Measurements from ENCODE around the gene RASA4.
"Not testable (repeated sequence)": the region's sequence is repeated elsewhere in the genome, so short reads cannot be mapped to it uniquely, and the experiment has no call there.

RASA4 gene

DNA sequence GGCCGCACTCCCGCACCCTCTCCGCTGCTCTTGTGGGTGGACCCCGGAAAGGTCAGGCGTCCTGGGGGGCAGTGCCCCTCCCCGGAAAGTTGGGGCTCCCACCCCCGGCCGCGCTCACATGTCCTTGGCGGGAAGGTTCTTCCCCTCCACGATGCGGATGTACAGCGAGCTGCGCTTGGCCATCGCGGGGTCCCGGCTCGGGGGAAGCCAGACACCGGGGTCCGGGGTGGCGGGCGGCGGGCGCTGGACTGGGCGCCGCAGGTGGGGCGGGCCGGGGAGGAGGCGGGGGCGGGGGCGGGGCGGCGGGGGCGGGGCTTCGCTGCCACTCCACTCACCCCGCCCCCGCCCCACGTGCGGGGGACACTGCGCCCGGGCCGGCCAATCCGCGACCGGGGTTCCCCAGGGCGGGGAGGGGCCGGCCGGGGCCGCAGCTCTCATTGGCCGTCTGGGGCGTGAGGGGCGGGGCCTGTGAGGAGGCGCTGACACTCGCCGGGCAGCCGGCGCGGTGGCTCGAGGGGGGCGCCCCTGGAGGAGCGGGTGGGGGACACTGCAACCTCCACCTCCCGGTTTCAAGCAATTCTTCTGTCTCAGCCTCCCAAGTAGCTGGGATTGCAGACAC lies at the start of gene RASA4:
Gene RASA4, minus strand, starts transcription at position 250 of the 619 bp plus-strand sequence. Its CDS starts 67 bp downstream, at position 183.
- DNase-seq: peak; percentile 44
- peak; percentile 87 for ATAC-seq

DNA sequence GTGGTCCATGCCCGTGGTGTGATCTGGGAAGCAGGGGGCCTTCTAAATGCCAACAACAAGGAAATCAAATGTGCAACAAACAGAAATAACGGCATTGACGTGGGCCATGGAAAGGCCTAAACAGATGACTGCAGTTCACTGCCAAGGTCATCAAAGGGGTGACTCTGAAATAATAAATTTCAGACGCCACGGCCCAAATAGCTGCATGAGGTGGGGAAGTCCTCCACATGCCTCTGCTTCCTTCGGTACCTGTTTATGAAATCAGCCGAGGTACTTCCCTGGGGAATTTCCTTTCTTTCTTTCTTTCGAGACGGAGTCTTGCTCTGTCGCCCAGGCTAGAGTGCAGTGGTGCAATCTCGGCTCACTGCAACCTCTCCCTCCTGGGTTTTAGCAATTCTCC lies 48.2 kb upstream of the RASA4 start:
- ATAC-seq: not testable (repeated sequence)

DNA sequence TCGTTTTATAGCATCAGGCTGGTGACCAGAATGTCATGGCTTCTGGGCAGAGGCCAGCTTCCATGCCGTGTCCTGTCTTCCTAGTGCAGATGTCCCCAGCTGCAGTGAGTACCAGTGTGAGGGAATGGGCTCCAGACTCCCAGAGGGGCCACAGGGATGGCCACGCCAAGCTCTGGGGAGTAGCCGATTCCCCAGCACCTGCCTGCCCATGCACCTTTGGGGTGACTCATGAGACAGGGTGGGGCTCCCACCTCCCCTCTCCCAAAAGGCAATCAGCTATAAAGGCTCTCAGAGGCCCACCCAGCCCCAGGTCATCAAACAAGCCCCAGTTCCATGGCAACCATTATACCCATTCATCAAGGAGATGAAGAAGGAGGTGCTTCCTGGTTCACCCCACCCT lies 33.4 kb upstream of the RASA4 start, which contains the start of gene SPDYE2B:
Gene SPDYE2B, plus strand, starts transcription at position 396 of the 400 bp plus-strand sequence. CDS start 2,030 bp downstream, outside the sequence.
- not testable (repeated sequence) for ATAC-seq, DNase-seq

More for the DNA sequence above, 48.2 kb upstream of the RASA4 start:
- DNase-seq: not testable (repeated sequence)

DNA sequence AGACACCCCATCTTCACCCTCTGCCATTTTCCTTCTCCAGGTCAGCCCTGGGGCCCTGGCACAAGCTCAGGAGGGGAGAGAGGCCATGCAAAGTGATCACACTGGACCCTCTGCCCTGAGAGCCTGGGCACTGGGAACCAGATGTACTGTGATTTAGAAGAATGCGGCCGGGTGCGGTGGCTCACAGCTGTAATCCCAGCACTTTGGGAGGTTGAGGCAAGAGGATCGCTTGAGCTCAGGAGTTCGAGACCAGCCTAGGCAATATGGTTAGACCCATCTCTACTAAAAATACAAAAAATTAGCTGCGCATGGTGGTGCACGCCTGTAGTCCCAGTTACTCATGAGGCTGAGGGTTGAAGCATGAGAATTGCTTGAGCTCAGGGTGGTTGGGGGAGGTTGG lies 31.3 kb upstream of the RASA4 start:
- DNase-seq, ATAC-seq: not testable (repeated sequence)

DNA sequence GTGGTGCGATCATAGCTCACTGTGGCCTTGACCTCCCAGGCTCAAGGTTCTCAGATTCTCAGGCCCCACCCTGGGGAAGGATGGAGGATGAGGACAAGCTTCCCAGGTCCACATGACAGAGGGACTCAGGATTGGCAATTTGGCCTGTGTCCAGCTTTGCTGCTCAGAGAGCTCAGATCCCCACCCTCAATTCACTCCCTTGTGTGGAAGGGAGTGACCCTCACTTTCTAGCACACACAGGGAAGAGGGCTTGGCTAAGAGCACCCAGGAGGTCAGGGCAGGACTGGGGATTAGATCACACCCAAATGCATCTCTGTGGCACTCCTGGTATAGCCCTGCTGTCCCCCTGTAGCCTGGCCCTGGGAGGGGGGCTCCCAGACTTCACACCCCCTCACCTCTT lies 26.8 kb upstream of the RASA4 start:
- not testable (repeated sequence) for DNase-seq, ATAC-seq

DNA sequence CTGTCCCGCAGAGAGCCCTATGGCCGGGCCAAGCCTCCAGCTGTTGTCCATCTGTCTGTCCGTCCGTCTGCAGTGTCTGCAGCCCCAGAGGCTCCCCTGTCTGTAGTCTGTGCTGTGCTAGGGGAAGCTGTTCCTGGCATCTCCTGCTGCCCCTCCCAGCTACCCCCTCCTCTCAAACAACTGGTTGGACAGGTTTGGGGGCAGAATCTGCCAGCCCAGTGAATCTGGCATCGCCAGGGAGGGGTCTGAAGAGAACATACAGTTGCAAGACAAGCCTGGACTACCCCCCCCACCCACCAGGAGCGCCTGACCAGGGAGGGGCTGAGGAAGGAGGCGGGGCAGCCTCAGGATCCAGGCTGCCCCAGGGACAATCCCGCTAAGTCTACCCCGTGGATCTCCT lies 26.1 kb upstream of the RASA4 start, which contains the start of gene UPK3BL1:
Gene UPK3BL1, minus strand, starts transcription at position 101 of the 400 bp plus-strand sequence. Its CDS starts 50 bp downstream, at position 51.
- not testable (repeated sequence) for ATAC-seq

DNA sequence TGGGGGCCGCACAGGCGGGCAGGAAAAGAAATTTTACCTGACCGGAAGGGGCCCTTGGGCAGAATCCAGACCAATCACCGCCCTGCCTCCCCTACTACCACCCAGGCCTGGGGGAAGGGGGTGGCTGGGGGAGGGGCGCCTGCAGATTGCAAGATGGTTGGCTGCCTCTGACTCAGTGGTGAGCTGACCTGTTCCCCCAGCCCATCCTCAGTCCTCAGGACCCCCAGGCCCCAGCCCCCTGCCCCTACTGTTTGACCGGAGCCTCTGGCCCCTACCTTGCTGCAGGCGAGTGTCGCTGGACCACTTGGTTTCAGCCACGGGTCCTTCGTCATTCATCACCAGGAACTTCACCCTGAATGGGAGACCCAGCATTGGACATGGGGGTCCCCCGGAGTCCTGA lies 22.3 kb upstream of the RASA4 start:
- ATAC-seq, DNase-seq: not testable (repeated sequence)

More for the DNA sequence above, 26.1 kb upstream of the RASA4 start, which contains the start of gene UPK3BL1:
- DNase-seq: not testable (repeated sequence)

DNA sequence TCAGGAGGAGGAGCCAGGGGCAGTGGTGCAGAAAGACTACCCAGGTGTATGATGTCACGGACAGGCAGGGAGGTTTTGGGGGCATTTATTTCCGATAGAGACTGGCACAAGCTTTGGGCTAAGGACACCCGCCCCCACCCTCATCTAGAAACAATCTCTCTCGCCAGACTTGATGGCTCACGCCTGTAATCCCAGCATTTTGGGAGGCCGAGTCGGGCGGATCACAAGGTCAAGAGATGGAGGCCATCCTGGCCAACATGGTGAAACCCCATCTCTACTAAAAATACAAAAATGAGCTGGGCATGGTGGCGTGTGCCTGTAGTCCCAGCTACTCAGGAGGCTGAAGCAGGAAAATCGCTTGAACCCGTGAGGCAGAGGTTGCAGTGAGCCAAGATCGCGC lies 20.4 kb upstream of the RASA4 start:
- not testable (repeated sequence) for ATAC-seq, DNase-seq

DNA sequence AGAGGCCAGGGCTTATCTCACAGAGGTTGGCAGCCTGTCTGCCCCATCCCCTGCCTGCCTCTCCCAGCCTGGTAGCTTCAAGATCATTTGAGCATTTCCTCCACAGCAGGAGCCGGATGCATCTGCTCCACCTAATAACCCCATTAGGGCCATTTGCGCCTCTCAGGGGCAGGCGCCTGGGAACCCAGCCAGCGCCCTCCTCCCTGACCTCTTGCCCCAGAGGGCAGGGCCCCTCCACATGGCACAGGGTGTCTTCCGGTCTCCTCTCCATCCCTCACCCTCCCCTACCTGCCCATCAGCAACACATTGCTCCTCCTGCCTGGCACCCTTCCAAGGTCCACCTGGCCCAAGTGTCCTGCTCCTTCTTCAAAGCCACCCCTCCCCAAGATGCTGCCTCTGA lies 18.8 kb upstream of the RASA4 start:
- ATAC-seq: not testable (repeated sequence)

DNA sequence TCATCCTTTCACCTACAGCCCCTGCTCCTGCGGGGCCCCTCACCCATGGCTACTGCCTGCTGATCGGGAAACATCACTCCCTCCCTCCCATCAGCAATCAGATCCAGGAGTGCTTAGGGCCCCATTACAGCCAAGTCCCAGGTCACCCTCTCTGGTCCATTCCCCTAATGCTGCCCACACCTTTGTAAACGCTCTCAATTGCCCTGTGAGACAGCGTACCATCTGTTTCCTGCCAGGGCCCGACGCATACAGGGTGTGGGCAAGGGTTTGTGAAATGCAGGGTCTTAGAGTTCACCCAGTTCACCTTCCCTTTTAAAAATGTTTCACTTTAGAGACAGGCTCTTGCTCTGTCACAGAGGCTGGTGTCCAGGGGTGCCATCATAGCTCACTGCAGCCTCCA lies 17.7 kb upstream of the RASA4 start:
- DNase-seq, ATAC-seq: not testable (repeated sequence)

More for the DNA sequence above, 18.8 kb upstream of the RASA4 start:
- DNase-seq: not testable (repeated sequence)

DNA sequence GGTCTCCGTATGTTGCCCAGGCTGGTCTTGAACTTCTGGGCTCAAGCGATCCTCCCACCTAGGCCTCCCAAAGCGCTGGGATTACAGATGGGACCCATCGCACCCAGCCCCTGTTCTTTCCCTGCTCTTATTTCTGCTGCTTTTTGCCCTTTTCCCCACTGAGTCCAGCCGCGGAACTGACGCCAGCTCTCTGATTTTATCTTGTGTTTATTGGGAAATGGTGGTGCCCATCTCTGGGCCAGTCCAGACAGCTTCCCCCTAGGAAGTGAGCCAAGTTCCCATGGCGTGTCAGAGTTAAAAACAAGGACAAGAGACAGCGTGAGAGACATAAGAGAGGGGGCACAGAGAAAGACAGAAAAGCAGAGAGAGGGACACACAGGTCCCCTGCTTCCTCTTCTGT lies 14.1 kb upstream of the RASA4 start:
- ATAC-seq, DNase-seq: not testable (repeated sequence)

DNA sequence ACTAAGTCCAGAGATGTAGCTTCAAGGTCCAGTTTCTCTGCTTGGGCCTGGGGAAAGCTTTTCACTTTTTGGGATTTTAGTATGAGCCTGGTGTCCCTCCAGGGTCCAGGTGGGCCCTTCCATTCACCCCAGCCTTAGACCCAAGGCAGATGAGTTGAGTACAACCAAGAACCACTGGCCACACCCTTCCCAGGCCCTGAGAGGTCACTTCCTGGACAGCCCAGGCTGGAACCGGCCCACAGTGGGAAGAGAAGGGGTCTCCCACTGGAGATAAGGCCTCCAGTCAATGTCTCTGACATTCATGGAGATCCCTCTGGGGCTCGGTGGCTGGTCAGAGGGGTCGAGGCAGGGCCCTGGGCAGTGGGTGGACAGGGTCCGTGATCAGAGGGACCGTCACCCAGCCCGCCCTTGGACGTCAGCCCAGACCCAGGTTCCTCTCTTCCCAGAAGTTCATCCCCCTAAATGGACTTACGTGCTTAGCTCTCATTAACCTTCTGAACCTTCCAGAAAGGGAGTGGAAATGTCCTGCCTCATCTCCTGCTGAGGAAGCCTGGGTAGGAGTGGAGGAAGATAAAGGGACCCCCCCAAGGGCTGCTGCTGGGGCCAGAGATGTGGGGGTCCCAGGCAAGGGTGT lies 10.8 kb upstream of the RASA4 start:
- not testable (repeated sequence) for DNase-seq, ATAC-seq

DNA sequence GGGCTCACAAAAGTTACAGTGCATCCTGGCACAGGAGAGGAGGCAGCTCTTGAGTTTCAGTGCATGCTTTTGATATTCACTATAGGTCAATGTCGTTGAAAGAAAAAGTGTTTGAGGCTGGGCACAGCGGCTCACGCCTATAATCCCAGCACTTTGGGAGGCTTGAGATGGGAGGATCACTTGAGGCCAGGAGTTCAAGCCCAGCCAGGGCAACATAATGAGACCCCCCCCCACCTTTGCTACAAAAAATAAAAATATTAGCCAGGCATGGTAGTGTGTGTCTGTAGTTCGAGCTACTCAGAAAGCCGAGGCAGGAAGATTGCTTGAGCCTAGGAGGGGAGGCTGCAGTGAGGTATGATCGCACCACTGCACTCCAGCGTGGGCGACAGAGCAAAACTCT lies 1.6 kb upstream of the RASA4 start:
- ATAC-seq, DNase-seq: not testable (repeated sequence)

DNA sequence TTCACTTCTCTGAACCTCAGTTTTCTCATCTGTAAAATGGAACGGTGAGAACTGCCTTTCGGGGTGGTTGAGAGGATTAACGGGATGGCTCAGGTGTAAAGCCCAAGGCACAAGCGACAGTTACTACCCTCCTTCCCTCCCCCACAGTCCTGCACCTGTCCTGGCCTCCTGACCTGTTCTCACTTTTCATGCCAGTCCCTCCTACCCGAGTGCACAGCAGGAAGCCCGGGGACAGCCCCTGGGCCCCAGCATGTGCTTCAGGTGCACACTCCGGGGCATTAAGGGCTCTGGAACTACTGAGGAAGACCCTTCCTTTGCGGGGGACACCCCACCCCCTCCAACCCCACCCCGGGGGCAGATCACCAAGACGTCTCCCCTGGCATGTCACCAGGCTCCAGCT lies 626 bp downstream of the RASA4 start:
- peak; percentile 21 for ATAC-seq
- not testable (repeated sequence) for DNase-seq

DNA sequence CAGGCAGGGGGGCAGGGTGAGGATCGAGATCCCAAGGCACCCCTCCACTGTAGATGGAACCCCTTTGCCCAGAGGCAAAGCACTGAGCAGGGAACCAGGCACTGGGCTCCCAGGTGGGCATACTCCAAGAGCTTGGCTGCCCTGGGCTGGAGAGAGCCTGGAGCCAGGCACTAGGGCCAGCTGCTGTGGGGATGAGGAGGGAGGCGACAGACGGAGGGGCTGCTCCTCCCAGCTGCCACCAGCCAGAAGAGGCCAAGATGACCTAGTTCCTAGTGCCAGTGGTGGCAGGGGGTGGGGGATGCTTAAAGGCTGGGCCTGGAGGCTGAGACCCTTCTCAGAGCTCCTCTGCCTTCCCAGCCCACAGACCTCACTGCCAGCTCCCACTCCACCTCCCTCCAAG lies 1.7 kb downstream of the RASA4 start:
- DNase-seq, ATAC-seq: not testable (repeated sequence)

DNA sequence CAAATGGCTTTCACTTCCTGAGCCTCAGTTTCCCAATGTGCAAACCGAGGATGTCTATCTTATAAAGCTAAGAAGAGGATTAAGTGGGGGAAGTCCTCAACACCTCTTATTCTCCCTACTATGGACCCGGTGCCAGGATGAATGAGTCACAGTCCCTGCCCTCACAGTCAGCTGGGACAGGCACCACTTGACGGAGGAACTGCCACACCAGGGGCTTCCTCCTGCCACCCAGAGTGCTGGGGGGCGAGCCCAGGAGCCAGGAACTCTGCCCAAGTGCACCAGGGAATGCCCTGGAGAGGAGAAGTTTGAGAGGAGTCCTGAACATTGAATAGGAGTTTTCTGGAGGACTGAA lies 2.2 kb downstream of the RASA4 start:
- peak; percentile 10 for ATAC-seq

DNA sequence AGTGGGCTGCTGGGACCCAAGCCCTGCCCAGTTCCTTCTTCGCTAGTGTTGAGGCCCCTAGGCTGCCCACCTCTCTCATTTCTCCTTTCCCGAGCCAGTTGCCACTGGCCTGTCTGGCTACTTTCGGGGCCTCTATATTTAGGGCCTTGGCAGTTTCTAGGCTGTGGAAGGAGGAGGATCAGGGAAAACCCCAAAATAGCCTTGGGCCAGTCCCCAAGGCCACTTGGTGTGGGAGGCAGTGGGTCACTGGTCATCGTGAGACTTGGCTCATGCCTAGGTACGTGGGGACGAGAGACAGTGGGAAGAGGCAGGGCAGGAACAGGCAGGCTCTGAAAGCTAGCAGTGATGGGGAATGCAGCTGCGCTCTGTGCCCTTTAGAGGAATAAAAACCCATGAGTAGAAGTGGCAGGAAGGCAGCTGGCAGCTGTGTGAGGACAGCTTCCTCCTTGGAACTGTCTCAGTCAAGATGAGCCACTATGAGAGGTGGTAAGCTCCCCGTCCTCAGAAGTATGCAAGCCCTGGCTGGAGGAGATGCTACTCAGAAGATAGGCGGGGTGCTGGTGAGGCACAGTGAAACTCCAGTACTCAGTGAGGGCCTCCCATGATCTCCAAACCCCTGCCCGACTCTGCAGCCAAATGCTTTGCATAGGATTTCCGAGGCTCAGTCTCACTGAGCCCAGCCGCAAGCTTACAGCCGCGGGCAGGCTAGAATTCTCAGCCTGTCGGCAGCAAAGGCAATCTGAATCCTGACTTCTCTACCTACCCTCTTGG lies 2.8 kb downstream of the RASA4 start:
- not testable (repeated sequence) for DNase-seq, ATAC-seq

More for the DNA sequence above, 2.2 kb downstream of the RASA4 start:
- DNase-seq: not testable (repeated sequence)

DNA sequence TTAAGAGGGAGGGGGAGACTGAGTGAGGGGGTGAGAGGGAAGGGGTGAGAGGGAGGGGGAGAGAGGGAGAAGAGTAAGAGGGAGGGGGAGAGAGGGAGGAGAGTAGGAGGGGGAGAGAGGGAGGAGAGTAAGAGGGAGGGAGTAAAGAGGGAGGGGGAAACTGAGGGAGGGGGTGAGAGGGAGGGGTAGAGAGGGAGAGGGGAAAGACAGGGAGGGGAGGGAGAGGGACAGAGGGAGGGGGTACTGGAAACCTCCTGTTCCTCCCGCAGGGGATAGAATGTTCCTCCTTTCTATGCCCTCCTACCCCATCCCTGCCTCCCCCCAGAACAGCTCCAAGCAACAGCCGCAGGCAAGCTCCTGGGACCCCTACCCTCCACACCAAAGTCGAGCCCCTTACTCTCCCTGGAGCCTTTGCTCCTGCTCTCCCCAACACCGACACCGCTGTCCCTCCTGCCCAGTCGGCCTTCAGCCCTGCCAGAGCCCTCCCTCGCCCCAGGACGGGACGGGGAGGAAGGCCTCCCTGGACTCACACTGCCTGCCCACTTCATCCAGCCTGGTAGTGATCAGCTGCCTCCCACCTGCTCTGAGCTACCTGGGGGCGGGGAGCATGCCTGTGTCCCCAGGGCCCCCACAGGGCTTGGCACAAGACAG lies 4.8 kb downstream of the RASA4 start:
- not testable (repeated sequence) for DNase-seq, ATAC-seq

DNA sequence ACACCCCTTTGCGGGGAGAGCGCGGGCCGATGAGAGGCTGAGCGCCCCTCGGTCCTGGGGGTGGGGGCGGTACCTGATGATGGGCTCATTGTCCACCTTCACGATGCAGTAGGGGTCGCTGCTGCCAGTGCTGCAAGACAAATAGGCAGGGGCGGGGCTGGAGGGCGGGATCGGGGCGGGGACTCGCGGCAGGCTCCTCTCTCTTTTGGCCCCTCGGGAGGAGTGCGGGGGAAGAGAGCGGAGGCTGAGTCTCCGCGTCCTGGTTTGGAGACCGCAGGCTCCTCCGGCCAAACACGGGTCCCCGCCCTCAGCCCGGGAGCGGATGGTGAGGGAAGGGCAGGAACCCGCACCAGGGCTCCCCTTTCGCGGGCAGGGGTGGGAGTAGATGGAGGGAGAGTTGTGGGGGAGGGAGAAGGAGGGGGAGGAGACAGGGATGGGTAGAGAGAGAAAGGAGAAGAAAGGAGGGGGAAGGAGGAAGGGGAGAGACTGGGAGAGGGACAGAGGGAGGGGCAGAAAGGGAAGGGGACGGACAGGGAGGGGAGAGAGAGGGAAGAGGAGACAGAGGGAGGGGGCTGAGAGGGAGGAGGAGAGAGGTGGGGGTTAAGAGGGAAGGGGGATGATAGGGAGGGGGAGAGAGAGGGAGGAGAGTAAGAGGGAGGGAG lies 5.4 kb downstream of the RASA4 start:
- not testable (repeated sequence) for DNase-seq
- ATAC-seq: peak; percentile 48

DNA sequence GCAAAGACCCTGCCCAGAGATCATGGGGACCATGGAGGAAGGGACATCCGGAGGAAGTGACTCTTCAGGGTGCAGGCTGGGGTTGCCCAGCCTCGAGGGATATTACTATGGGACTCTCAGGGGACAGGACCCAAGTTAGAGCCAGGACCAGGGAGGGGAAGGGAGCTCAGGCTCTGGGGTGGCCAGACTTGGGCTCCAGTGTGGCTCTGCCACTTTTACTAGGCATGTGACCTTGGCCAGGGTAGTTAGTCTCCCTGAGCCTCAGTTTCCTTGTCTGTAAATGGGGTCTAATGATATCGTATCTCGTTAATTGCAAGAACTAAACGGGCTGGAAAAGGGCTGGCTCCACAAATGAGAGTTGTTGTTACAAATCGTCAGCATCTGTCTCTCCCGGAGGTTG lies 6.1 kb downstream of the RASA4 start:
- not testable (repeated sequence) for ATAC-seq, DNase-seq

DNA sequence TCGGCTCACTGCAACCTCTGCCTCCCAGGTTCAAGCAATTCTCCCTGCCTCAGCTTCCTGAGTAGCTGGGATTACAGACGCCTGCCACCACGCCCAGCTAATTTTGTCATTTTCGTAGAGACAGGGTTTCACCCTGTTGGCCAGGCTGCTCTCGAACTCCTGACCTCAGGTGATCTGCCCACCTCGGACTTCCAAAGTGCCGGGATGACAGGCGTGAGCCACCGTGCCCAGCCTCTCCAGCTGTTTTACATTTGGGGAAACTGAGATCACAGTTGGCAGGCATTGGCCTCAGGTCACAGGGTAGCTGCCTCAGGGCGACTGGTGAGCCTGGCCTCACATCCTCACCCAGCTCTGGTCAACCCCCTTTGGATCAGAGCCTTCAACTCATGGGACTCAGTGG lies 6.8 kb downstream of the RASA4 start:
- not testable (repeated sequence) for DNase-seq, ATAC-seq
